Liver (tissue), 9 donors: Measurements from ENCODE around the gene ACAT2. TPM values are rescaled to one million over a fixed set of nuclear protein-coding genes. Genes with fewer than 3 reads are reported as not detected.
"Not testable (repeated sequence)": the region's sequence is repeated elsewhere in the genome, so short reads cannot be mapped to it uniquely, and the experiment has no call there.

ENCODE experiments used
- DNase-seq: peaks from one replicate; pipeline ENCODE4 v3.0.0-alpha.2; 2017; ENCODE audit warnings: low spot score
- H3K27ac ChIP-seq, 2 donors: one replicate each; pipeline ENCODE4 v1.7.0; 2013; ENCODE audit warnings: inconsistent platforms in 2 of 2, low read length in 2 of 2, control low read depth in 1 of 2, low read depth in 1 of 2, mild to moderate bottlenecking in 1 of 2
- H3K27me3 ChIP-seq, 4 donors: one replicate each; pipeline versions ENCODE4 v1.6.1 to v1.7.0; 2013; ENCODE audit warnings: low read length in 3 of 4, inconsistent platforms in 1 of 4, mild to moderate bottlenecking in 1 of 4, moderate library complexity in 1 of 4; ENCODE audit not compliant: control insufficient read depth in 4 of 4, insufficient read depth in 4 of 4
- H3K36me3 ChIP-seq, 4 donors: one replicate each; pipeline versions ENCODE4 v1.6.1 to v1.7.0; 2013; ENCODE audit warnings: low read length in 3 of 4, mild to moderate bottlenecking in 3 of 4, low read depth in 1 of 4, moderate library complexity in 1 of 4; ENCODE audit not compliant: control insufficient read depth in 4 of 4, insufficient read depth in 3 of 4
- H3K4me1 ChIP-seq, 4 donors: one replicate each; pipeline versions ENCODE4 v1.6.1 to v1.7.0; 2013; ENCODE audit warnings: low read length in 3 of 4, mild to moderate bottlenecking in 3 of 4, moderate library complexity in 1 of 4; ENCODE audit not compliant: control insufficient read depth in 4 of 4, insufficient read depth in 4 of 4
- H3K4me3 ChIP-seq, 3 donors: one replicate each; pipeline versions ENCODE4 v1.6.1 to v1.7.0; 2013; ENCODE audit warnings: low read length in 3 of 3, control low read depth in 1 of 3, low read depth in 1 of 3, mild to moderate bottlenecking in 1 of 3
- H3K9ac ChIP-seq, 2 donors: one replicate each; pipeline ENCODE4 v1.7.0; 2013; ENCODE audit warnings: low read length in 2 of 2, mild to moderate bottlenecking in 2 of 2, moderate library complexity in 2 of 2, control low read depth in 1 of 2, low read depth in 1 of 2
- H3K9me3 ChIP-seq, 4 donors: one replicate each; pipeline versions ENCODE4 v1.6.1 to v1.7.0; 2013; ENCODE audit warnings: low read length in 3 of 4; ENCODE audit not compliant: control insufficient read depth in 4 of 4
- CTCF ChIP-seq: fragments of 150-350 bp; IDR thresholded peaks from 2 replicates; pipeline ENCODE4 v1.5.1; 2017; ENCODE audit warnings: improper control_type of control experiment, low read depth, low read length; ENCODE audit not compliant: missing input control
- EGR1 ChIP-seq, 2 donors: IDR thresholded peaks; 2 replicates each; pipeline ENCODE4 v1.6.1; 2016 to 2018; ENCODE audit warnings: antibody characterized with exemption in 2 of 2, low read depth in 2 of 2
- FOXA1 ChIP-seq: IDR thresholded peaks from 2 replicates; pipeline ENCODE4 v1.6.1; 2016; ENCODE audit warnings: antibody characterized with exemption
- FOXA2 ChIP-seq: IDR thresholded peaks from 2 replicates; pipeline ENCODE4 v1.6.1; 2016; ENCODE audit warnings: antibody characterized with exemption
- GABPA ChIP-seq, 2 donors: IDR thresholded peaks in 1 of 2; conservative IDR thresholded peaks in 1 of 2; 2 replicates each; pipeline ENCODE4 v1.6.1; 2016; ENCODE audit warnings: antibody characterized with exemption in 2 of 2, mild to moderate bottlenecking in 1 of 2, moderate library complexity in 1 of 2
- HNF4A ChIP-seq, 2 donors: conservative IDR thresholded peaks; 2 replicates each; pipeline ENCODE4 v1.6.1; 2016; ENCODE audit warnings: antibody characterized with exemption in 2 of 2, mild to moderate bottlenecking in 2 of 2
- HNF4G ChIP-seq: IDR thresholded peaks from 2 replicates; pipeline ENCODE4 v1.6.1; 2016; ENCODE audit warnings: antibody characterized with exemption
- JUND ChIP-seq, 2 donors: IDR thresholded peaks; 2 replicates each; pipeline ENCODE4 v1.6.1; 2016; ENCODE audit warnings: antibody characterized with exemption in 2 of 2
- MAX ChIP-seq: IDR thresholded peaks from 2 replicates; pipeline ENCODE4 v1.6.1; 2016; ENCODE audit warnings: antibody characterized with exemption
- NR2F2 ChIP-seq: IDR thresholded peaks from 2 replicates; pipeline ENCODE4 v1.6.1; 2016; ENCODE audit warnings: antibody characterized with exemption
- RAD21 ChIP-seq, 2 donors: IDR thresholded peaks; 2 replicates each; pipeline ENCODE4 v1.6.1; 2016; ENCODE audit warnings: antibody characterized with exemption in 2 of 2, mild to moderate bottlenecking in 2 of 2
- RXRA ChIP-seq, 2 donors: IDR thresholded peaks; 2 replicates each; pipeline ENCODE4 v1.6.1; 2017 to 2018; ENCODE audit warnings: antibody characterized with exemption in 2 of 2, mild to moderate bottlenecking in 1 of 2
- SP1 ChIP-seq: IDR thresholded peaks from 2 replicates; pipeline ENCODE4 v1.6.1; 2018; ENCODE audit warnings: antibody characterized with exemption, mild to moderate bottlenecking
- TAF1 ChIP-seq: conservative IDR thresholded peaks from 2 replicates; pipeline ENCODE4 v1.6.1; 2016; ENCODE audit warnings: antibody characterized with exemption, mild to moderate bottlenecking
- YY1 ChIP-seq: IDR thresholded peaks from 2 replicates; pipeline ENCODE4 v1.6.1; 2016; ENCODE audit warnings: antibody characterized with exemption, mild to moderate bottlenecking
- ZBTB33 ChIP-seq: IDR thresholded peaks from 2 replicates; pipeline ENCODE4 v1.6.1; 2016; ENCODE audit warnings: antibody characterized with exemption
- WGBS: extraction: QIAGEN DNeasy Blood & Tissue Kit; methylation state at CpG from one replicate; pipeline ENCODE4 v1.1.7; 2013; 5-methylcytosine and 5-hydroxymethylcytosine counted together
- polyA plus RNA-seq, 2 donors: library from polyadenylated mRNA; stranded (reverse) in 1 of 2; unstranded in 1 of 2; fragments of 200-250 nt in 1 of 2; fragments of >200 nt in 1 of 2; fragmentation: Nextera tagmentation in 1 of 2; extraction: Ambion mirVana in 1 of 2; gene quantifications; one replicate each; pipeline versions ENCODE4 v1.2.1 to v1.2.3, GENCODE V29; 2013 to 2015
- total RNA-seq, 2 donors: library from RNA; depleted of rRNA; stranded (reverse); fragments of >200 nt; gene quantifications; one replicate each; pipeline ENCODE4 v1.2.3, GENCODE V29; 2014
- TF ChIP-seq, protein P1 (sequence below): IDR thresholded peaks from 2 replicates; pipeline ENCODE4 v1.6.1; 2016; ENCODE audit warnings: antibody characterized with exemption
- TF ChIP-seq, protein P2 (sequence below): IDR thresholded peaks from 2 replicates; pipeline ENCODE4 v1.6.1; 2016; ENCODE audit warnings: antibody characterized with exemption, mild to moderate bottlenecking
- donor health status: healthy.
- donor health status: healthy.
- donor health status: healthy.
- donor health status: healthy.
- donor health status: healthy.

The ACAT2 gene
- total and polyA plus RNA-seq, 4 donors: 68.2 to 116 (median 94.2) TPM

GRCh38 chr6:159823953-159824352, 62.1 kb downstream of the ACAT2 start:
- 97% methylated on average over 3 of the region's 3 CpGs for WGBS
- TF ChIP-seq FOXA2: no peak
- TF ChIP-seq FOXA1: no peak
- no peak for TF ChIP-seq RAD21 (IDR thresholded peaks at IDR 0.05)
- no peak for TF ChIP-seq ZBTB33
- no peak for TF ChIP-seq TAF1
- TF ChIP-seq, protein P1, sequence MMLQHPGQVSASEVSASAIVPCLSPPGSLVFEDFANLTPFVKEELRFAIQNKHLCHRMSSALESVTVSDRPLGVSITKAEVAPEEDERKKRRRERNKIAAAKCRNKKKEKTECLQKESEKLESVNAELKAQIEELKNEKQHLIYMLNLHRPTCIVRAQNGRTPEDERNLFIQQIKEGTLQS: no peak
- no peak for TF ChIP-seq RXRA (IDR thresholded peaks at IDR 0.05)
- TF ChIP-seq MAX: no peak
- TF ChIP-seq HNF4A (conservative IDR thresholded peaks at IDR 0.05): no peak
- TF ChIP-seq SP1: no peak
- TF ChIP-seq HNF4G: no peak
- TF ChIP-seq CTCF: no peak
- TF ChIP-seq GABPA (IDR thresholded peaks at IDR 0.05 in 1 of 2, conservative IDR thresholded peaks at IDR 0.05 in 1 of 2): no peak
- TF ChIP-seq, protein P2, sequence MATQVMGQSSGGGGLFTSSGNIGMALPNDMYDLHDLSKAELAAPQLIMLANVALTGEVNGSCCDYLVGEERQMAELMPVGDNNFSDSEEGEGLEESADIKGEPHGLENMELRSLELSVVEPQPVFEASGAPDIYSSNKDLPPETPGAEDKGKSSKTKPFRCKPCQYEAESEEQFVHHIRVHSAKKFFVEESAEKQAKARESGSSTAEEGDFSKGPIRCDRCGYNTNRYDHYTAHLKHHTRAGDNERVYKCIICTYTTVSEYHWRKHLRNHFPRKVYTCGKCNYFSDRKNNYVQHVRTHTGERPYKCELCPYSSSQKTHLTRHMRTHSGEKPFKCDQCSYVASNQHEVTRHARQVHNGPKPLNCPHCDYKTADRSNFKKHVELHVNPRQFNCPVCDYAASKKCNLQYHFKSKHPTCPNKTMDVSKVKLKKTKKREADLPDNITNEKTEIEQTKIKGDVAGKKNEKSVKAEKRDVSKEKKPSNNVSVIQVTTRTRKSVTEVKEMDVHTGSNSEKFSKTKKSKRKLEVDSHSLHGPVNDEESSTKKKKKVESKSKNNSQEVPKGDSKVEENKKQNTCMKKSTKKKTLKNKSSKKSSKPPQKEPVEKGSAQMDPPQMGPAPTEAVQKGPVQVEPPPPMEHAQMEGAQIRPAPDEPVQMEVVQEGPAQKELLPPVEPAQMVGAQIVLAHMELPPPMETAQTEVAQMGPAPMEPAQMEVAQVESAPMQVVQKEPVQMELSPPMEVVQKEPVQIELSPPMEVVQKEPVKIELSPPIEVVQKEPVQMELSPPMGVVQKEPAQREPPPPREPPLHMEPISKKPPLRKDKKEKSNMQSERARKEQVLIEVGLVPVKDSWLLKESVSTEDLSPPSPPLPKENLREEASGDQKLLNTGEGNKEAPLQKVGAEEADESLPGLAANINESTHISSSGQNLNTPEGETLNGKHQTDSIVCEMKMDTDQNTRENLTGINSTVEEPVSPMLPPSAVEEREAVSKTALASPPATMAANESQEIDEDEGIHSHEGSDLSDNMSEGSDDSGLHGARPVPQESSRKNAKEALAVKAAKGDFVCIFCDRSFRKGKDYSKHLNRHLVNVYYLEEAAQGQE: no peak
- no peak for TF ChIP-seq YY1
- TF ChIP-seq EGR1 (IDR thresholded peaks at IDR 0.05; ENCODE audit: low read depth in 2 of 2): no peak
- no peak for TF ChIP-seq JUND (IDR thresholded peaks at IDR 0.05)
- no peak for TF ChIP-seq NR2F2
- Histone ChIP-seq H3K36me3 (no peaks in the 10 kb centered on the region), H3K27ac (no peak overlapping the region), H3K9ac (no peak overlapping the region), H3K27me3 (no peaks in the 10 kb centered on the region), H3K9me3 (no peaks in the 10 kb centered on the region), H3K4me3 (no peak overlapping the region), H3K4me1 (no peaks in the 10 kb centered on the region)
- no peak for DNase-seq

DNA sequence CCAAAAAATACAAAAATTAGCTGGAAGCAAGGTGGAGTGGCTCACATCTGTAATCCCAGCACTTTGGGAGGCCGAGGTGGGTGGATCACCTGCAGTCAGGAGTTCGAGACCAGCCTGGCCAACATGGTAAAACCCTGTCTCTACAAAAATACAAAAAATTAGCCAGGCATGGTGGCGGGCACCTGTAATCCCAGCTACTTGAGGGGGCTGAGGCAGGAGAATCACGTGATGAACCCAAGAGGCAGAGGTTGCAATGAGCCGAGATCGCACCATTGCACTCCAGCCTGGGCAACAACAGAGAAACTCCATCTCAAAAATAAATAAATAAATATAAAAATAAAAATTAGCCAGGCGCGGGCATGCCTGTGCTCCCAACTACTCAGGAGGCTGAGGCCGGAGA, 62.8 kb downstream of the ACAT2 start:
- DNase-seq, H3K27me3 ChIP-seq, H3K4me1 ChIP-seq, H3K4me3 ChIP-seq, H3K27ac ChIP-seq, H3K9ac ChIP-seq, H3K36me3 ChIP-seq, H3K9me3 ChIP-seq: not testable (repeated sequence)
- 95% methylated on average over 9 of the region's 9 CpGs for WGBS
